Stimulated activated CD8-positive, alpha-beta memory T cell treated with anti-CD3 and anti-CD28 coated beads, Interleukin-4, amount 100 ng/mL, for 1 hour (primary cell): ENCODE data around the gene KDM3B.
A peak's percentile ranks its signal among the peaks of the same experiment; 100 is the strongest.
"Not testable (repeated sequence)": the region's sequence is repeated elsewhere in the genome, so short reads cannot be mapped to it uniquely, and the experiment has no call there.

ENCODE experiments used
- DNase-seq, 2 donors: peaks; one replicate each; pipeline ENCODE4 v3.0.0-alpha.2; 2020; ENCODE audit warnings: low read depth in 2 of 2, low spot score in 1 of 2

Gene KDM3B

DNA sequence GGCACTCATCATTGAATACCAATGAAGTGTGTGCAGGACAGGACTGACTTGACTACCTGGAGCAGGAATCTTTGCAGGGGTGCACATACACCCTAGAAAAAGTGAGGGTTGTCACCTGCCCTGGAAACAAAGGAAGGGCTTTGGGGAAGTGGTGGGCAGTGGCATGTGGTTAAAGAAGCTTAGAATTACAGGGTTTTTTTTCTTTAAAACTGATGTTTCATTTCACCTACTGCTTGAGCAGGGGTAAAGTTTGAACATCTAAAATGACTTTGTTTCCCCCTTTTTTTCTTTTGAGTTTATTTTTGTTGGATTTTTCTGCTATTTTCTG is 2.0 kb upstream of the KDM3B start:
- no peak for DNase-seq

GRCh38 chr5:138351056-138351455 is 1.4 kb upstream of the KDM3B start:
- DNase-seq = no peak

GRCh38 chr5:138351517-138351916 is 968 bp upstream of the KDM3B start:
- DNase-seq = no peak

DNA sequence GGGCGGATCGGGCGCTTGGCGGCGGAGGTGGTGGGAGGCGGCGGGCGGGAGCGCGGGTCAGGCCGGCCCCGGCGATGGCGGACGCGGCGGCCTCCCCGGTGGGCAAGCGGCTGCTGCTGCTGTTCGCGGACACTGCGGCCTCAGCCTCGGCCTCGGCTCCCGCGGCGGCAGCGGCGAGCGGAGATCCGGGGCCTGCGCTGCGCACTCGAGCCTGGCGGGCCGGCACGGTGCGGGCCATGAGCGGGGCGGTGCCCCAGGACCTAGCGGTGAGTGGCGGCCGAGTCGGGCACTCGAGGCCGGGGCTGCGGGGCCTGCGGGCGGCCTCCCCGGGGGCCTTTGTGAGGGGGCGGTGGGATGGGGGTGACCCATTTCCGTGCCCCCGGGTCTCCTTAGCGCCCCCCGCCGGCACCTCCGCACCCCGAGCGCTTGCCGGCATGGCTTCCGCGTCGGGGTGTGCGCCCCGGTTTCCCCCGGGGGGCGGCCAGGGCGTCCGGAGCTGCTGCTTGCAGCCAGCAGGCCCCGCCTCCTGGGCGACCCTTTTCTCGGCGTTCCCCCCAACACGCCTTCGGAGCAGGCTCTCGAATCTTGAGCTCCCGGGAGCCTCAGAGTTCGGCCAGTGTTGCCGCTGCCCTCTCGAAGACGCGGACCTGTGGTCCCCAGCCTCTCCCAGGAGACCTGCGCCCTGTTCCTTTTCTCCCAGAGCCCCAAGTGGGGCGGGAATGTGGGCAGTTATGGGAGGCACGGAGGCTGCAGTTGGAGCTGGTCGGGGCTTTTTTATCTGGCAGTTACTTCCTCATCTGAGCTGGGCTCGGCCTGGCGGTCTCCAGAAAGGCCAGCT is 456 bp downstream of the KDM3B start:
- peak; percentile 25 to 47 for DNase-seq

- DNase-seq = no peak
Observed at GRCh38 chr5:138353560-138354080, 1.1 kb downstream of the KDM3B start.

DNA sequence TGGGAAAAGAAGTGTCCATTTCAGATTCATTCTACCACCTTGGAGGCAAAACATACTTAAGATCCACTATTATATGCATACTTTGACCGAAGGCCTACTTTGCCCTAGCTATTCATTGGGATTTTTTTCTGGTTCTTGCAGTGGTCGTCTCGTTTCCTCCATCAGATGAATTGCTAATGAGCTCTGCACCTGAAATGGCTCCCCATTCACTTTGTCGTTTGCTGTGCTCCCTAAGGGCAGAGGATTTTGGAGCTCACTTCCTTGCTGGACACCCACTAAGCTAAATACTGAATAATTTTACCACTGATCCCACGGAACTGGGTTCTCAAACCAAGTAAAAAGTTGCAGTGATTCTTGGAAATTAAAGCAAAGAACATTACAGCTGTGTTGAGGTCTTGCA is 1.9 kb downstream of the KDM3B start:
- DNase-seq = no peak

GRCh38 chr5:138354926-138355378 is 2.5 kb downstream of the KDM3B start:
- no peak for DNase-seq

GRCh38 chr5:138359621-138360020 is 7.1 kb downstream of the KDM3B start:
- no peak for DNase-seq

DNA sequence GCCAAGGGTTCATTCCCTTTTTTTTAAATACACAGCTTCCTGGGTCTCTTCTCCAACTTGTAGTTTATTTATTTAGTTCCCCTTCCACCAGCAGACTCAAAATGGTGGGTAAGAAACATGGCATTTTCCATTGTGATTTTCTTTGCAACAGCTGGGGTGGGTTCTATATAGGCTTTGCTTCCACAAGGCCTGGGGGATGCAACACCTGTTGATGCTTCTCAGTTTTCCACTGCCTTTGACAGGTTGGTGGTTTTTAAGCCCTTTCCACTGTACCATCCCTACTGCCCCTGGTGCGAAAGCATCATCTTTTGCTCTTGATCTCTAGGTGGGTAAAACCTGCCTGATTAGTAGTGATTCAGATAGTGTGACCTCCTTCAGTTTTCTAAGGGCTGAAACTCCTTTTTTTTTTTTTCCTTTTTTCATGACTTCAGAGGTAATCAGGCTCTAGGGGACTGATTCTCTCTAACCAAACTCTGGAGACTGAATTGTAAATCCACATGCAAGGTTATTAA is 8.5 kb downstream of the KDM3B start:
- no peak for DNase-seq

DNA sequence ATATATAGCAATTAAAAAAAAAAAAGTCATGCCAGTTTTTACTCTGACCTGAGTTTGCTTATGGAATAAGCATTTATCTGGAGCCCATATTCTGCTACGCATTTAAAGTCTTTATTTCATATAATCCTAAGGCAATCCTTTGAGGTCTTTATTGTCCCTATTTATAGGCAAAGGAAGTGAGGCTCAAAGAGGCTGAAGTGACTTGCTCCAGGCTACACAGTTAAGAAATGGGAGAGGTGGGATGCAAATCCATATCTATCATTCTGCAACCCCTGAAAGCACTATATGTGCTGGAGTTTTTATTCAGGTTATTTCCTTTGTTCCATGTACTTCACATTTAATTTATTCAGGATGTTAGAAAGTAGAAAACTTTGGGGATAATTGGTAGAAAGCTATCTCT is 12.1 kb downstream of the KDM3B start:
- no peak for DNase-seq

DNA sequence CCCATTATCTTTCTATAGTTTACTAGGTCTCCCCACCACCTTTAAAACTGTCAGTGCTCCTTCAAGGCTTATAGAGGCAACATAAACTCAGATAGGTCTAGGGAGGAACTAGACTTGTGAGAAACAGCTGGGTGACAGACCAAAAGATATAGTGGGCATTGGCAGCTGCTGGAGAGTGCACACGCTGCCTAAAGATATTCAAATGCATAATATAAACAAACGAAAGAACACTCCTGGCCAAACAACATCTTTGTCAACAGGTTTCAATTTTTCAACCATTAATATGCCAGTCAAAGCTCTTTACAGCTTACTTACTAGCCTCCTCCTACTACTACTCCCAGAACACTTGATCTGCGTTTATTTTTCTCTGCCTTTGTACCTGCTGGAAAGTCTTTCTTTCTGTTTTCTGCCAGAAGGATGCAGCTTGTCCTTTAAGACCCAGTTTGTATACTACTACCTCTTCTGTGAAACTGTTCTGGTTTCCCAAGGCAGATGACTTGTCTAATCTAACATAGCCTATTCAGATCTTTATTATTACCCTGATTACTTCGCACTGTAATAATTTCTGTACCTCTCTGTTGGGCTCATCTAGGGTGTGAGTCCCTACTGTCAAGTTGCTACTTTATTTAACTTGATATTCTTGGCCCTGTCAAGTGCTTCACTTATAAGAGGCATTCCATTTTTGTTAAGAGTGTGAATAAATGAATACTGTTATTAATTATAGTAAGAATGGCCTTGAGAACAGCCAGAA is 14.3 kb downstream of the KDM3B start:
- DNase-seq = no peak

DNA sequence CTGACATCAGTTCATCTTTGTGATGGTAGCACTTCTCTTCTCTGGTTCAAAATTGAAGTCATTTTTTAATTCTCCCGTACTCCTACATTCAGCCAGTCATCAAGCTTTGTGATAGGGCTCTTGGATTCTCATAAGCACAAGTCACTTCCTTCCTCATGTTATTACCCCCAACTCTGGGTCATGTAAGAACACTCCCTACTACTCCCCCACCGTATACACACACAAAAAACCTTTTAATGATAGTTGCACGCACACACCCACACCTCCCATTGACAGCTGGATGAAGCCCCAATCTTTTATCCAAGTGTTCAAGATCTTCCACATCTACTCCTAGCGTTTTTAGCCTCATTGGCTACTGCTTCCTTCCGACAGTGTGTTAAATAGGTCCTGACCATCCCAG is 16.8 kb downstream of the KDM3B start:
- no peak for DNase-seq

DNA sequence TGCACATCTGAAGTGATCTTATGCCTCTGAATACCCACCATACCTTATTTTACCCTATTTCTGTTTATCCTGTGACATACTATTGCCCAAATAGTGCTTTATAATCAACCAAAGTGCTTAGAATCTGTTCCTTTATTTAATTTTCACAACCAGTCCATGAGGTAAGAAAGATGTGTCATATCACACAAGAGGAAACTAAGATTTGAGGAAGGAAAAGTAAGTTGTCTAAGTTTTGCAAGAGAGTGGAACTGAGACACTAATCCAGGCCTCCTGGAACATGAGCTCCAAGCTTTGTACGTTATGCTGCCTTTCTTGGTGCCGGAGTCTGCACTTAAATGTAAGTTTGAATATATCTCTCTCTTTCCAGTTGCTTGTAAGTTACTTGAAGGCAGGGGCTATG is 17.2 kb downstream of the KDM3B start:
- no peak for DNase-seq

DNA sequence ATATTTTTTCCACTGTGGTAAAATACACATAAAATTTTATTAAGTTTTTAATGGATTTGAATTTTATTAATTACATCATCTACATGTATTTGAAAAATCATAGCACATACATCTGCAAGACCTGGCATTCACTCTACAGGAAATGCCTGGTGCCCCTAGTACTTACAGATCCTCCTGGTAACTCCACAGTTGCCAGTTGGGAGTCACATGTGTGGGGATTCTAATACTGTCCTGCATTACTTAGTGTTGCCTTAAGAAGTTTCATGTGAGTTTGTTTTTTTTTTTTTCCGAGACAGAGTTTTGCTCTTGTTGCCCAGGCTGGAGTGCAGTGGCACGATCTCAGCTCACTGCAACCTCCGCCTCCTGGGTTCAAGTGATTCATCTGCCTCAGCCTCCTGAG is 18.1 kb downstream of the KDM3B start:
- no peak for DNase-seq

- no peak for DNase-seq
Observed at GRCh38 chr5:138371454-138371853, 19.0 kb downstream of the KDM3B start.

DNA sequence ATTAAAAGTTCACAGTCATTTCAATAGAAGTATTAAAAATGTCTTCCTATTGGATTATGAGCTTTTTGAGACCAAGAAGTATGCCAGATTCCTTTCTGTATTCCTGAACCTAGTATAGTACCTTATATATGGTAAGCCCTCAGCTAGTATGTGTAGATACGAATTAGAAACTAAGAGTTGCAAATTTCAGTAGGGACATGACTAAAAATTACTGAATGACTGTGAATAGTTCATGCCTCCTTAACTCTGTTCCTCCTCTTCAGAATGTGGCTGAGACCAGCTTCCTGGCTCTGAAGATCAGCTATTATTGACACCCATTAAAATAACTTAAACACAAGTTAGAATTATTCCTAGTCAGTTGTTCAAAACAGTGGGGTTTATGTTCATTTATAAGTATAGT is 19.7 kb downstream of the KDM3B start:
- no peak for DNase-seq

GRCh38 chr5:138372653-138373052 is 20.2 kb downstream of the KDM3B start:
- DNase-seq = no peak

- DNase-seq = no peak
Observed at GRCh38 chr5:138382347-138382746, 29.9 kb downstream of the KDM3B start.

GRCh38 chr5:138385660-138386059 is 33.2 kb downstream of the KDM3B start:
- no peak for DNase-seq

DNA sequence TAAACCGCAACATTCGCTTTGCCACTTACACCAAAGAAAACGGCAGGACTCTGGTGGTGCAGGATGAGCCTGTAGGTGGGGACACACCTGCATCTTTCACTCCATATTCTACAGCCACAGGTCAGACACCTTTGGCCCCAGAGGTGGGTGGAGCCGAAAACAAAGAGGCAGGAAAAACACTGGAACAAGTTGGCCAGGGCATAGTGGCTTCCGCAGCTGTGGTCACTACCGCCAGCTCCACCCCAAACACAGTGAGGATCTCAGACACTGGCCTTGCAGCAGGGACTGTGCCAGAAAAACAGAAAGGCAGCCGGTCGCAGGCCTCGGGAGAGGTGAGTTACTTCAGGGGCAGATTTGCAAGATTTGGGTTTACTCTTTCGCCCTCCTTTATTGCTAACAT is 33.8 kb downstream of the KDM3B start:
- no peak for DNase-seq

GRCh38 chr5:138389332-138389731 is 36.8 kb downstream of the KDM3B start:
- DNase-seq = no peak

- DNase-seq = not testable (repeated sequence)
Observed at GRCh38 chr5:138389911-138390310, 37.4 kb downstream of the KDM3B start.
